H9 (cell line): ENCODE measurements around the gene SLC30A3. TPM values are rescaled to one million over a fixed set of nuclear protein-coding genes. Genes with fewer than 3 reads are reported as not detected.

Source experiments
- DNase-seq: peaks from one replicate; pipeline ENCODE4 v3.0.0-alpha.2; 2017
- H2AFZ ChIP-seq: one replicate; pipeline ENCODE4 v1.6.1; 2013; ENCODE audit warnings: mild to moderate bottlenecking, low read length, control low read depth, moderate library complexity
- H2AK5ac ChIP-seq: 2 replicates; pipeline ENCODE4 v1.6.1; 2013; ENCODE audit warnings: low read length, control low read depth, mixed read lengths; ENCODE audit not compliant: insufficient read length
- H2BK120ac ChIP-seq: one replicate; pipeline ENCODE4 v1.6.1; 2013; ENCODE audit warnings: low read depth, mild to moderate bottlenecking, low read length, control low read depth, inconsistent platforms; ENCODE audit not compliant: poor library complexity, severe bottlenecking
- H2BK12ac ChIP-seq: 2 replicates; pipeline ENCODE4 v1.6.1; 2013; ENCODE audit warnings: low read length, control low read depth, mixed read lengths, low read depth; ENCODE audit not compliant: insufficient read length
- H2BK15ac ChIP-seq: 2 replicates; pipeline ENCODE4 v1.6.1; 2013; ENCODE audit warnings: low read depth, low read length, control low read depth
- H2BK20ac ChIP-seq: one replicate; pipeline ENCODE4 v1.6.1; 2013; ENCODE audit warnings: low read depth, mild to moderate bottlenecking, low read length, control low read depth, inconsistent platforms; ENCODE audit not compliant: poor library complexity, severe bottlenecking
- H2BK5ac ChIP-seq: 2 replicates; pipeline ENCODE4 v1.6.1; 2013; ENCODE audit warnings: low read length, control low read depth, mixed read lengths; ENCODE audit not compliant: insufficient read length
- H3K14ac ChIP-seq: 2 replicates; pipeline ENCODE4 v1.6.1; 2013; ENCODE audit warnings: low read length, control low read depth; ENCODE audit not compliant: insufficient read depth
- H3K18ac ChIP-seq: 2 replicates; pipeline ENCODE4 v1.6.1; 2013; ENCODE audit warnings: low read depth, mild to moderate bottlenecking, mixed read lengths, low read length, control low read depth; ENCODE audit not compliant: insufficient read length
- H3K23ac ChIP-seq: 2 replicates; pipeline ENCODE4 v1.6.1; 2013; ENCODE audit warnings: low read length, control low read depth, mixed read lengths, low read depth; ENCODE audit not compliant: insufficient read length
- H3K23me2 ChIP-seq: 2 replicates; pipeline ENCODE4 v1.6.1; 2013; ENCODE audit warnings: low read depth, mild to moderate bottlenecking, mixed read lengths, low read length, control low read depth; ENCODE audit not compliant: insufficient read length, poor library complexity, severe bottlenecking
- H3K27ac ChIP-seq: 2 replicates; pipeline ENCODE4 v1.5.1; 2013; ENCODE audit warnings: low read length, control low read depth, mixed read lengths, low read depth; ENCODE audit not compliant: insufficient read length
- H3K27me3 ChIP-seq: 2 replicates; pipeline ENCODE4 v1.6.1; 2013; ENCODE audit warnings: low read length, control low read depth, inconsistent platforms; ENCODE audit not compliant: insufficient read depth
- H3K4ac ChIP-seq: 2 replicates; pipeline ENCODE4 v1.6.1; 2013; ENCODE audit warnings: low read depth, mild to moderate bottlenecking, control low read depth, inconsistent platforms, low read length, moderate library complexity
- H3K4me1 ChIP-seq: 2 replicates; pipeline ENCODE4 v1.6.1; 2013; ENCODE audit warnings: low read length, control low read depth, inconsistent platforms; ENCODE audit not compliant: insufficient read depth
- H3K4me2 ChIP-seq: 2 replicates; pipeline ENCODE4 v1.6.1; 2013; ENCODE audit warnings: low read length, control low read depth, mixed read lengths; ENCODE audit not compliant: insufficient read length, insufficient read depth
- H3K56ac ChIP-seq: 2 replicates; pipeline ENCODE4 v1.6.1; 2013; ENCODE audit warnings: low read depth, mild to moderate bottlenecking, mixed read lengths, low read length, control low read depth; ENCODE audit not compliant: insufficient read length
- H3K79me1 ChIP-seq: 2 replicates; pipeline ENCODE4 v1.6.1; 2013; ENCODE audit warnings: low read depth, mild to moderate bottlenecking, moderate library complexity, low read length, control low read depth, inconsistent platforms; ENCODE audit not compliant: insufficient read depth, poor library complexity, severe bottlenecking
- H3K79me2 ChIP-seq: 2 replicates; pipeline ENCODE4 v1.6.1; 2013; ENCODE audit warnings: low read length, control low read depth, inconsistent platforms; ENCODE audit not compliant: insufficient read depth
- H3K9ac ChIP-seq: 2 replicates; pipeline ENCODE4 v1.6.1; 2013; ENCODE audit warnings: low read length, control low read depth, mixed read lengths; ENCODE audit not compliant: insufficient read length; ENCODE audit errors: extremely low read depth
- H3K9me3 ChIP-seq: one replicate; pipeline ENCODE4 v1.6.1; 2013; ENCODE audit warnings: low read depth, low read length, inconsistent platforms; ENCODE audit not compliant: control insufficient read depth
- H3T11ph ChIP-seq: one replicate; pipeline ENCODE4 v1.6.1; 2013; ENCODE audit warnings: mild to moderate bottlenecking, low read length, control low read depth, inconsistent platforms
- H4K20me1 ChIP-seq: one replicate; pipeline ENCODE4 v1.6.1; 2013; ENCODE audit not compliant: control insufficient read depth, insufficient read length, insufficient read depth
- H4K5ac ChIP-seq: 2 replicates; pipeline ENCODE4 v1.6.1; 2013; ENCODE audit warnings: low read depth, mild to moderate bottlenecking, mixed read lengths, low read length, control low read depth; ENCODE audit not compliant: insufficient read length
- H4K8ac ChIP-seq: replicated peaks from 2 replicates; pipeline ENCODE4 v1.6.1; 2013; ENCODE audit warnings: low read length, control low read depth, mixed read lengths, low read depth; ENCODE audit not compliant: insufficient read length
- H4K91ac ChIP-seq: 2 replicates; pipeline ENCODE4 v1.6.1; 2013; ENCODE audit warnings: low read depth, mild to moderate bottlenecking, moderate library complexity, mixed read lengths, low read length, control low read depth; ENCODE audit not compliant: insufficient read length
- H3K27ac Mint-ChIP-seq, 3 experiments: 2 replicates in 2 of 3; 3 replicates in 1 of 3; pipeline ENCODE4 v1.8.0; 2020 to 2021; ENCODE audit warnings: mixed read lengths in 3 of 3, mild to moderate bottlenecking in 1 of 3, moderate library complexity in 1 of 3
- H3K27me3 Mint-ChIP-seq: 2 replicates; pipeline ENCODE4 v1.8.0; 2021; ENCODE audit warnings: low read depth, mild to moderate bottlenecking, moderate library complexity, mixed read lengths
- H3K36me3 Mint-ChIP-seq, 3 experiments: 2 replicates in 2 of 3; 3 replicates in 1 of 3; pipeline ENCODE4 v1.8.0; 2020 to 2021; ENCODE audit warnings: low read depth in 3 of 3, mixed read lengths in 3 of 3; ENCODE audit not compliant: insufficient read depth in 1 of 3
- H3K4me1 Mint-ChIP-seq, 2 experiments: 2 replicates each; pipeline ENCODE4 v1.8.0; 2020; ENCODE audit warnings: mixed read lengths in 2 of 2
- H3K4me3 Mint-ChIP-seq, 2 experiments: 2 replicates in 1 of 2; 3 replicates in 1 of 2; pipeline ENCODE4 v1.8.0; 2020 to 2021; ENCODE audit warnings: mild to moderate bottlenecking in 2 of 2, mixed read lengths in 2 of 2, moderate library complexity in 1 of 2
- H3K9me3 Mint-ChIP-seq, 2 experiments: 2 replicates in 1 of 2; 3 replicates in 1 of 2; pipeline ENCODE4 v1.8.0; 2020; ENCODE audit warnings: mild to moderate bottlenecking in 2 of 2, mixed read lengths in 2 of 2, moderate library complexity in 1 of 2
- CTCF ChIP-seq: fragments of 200-600 bp; sonication (generic); conservative IDR thresholded peaks from 3 replicates; pipeline ENCODE4 v1.8.0; 2021; ENCODE audit warnings: antibody characterized with exemption, mild to moderate bottlenecking
- WGBS: extraction: QIAGEN DNeasy Blood & Tissue Kit; methylation state at CpG from one replicate; pipeline ENCODE4 v1.1.7; 2013; ENCODE audit warnings: missing lambda C conversion rate, low lambda C conversion rate, mixed read lengths; ENCODE audit not compliant: insufficient read length; ENCODE audit errors: extremely low coverage; 5-methylcytosine and 5-hydroxymethylcytosine counted together
- total RNA-seq: library from RNA; stranded (reverse); gene quantifications from 2 replicates; pipeline ENCODE4 v1.2.1, GENCODE V29; 2021

Gene SLC30A3
- total RNA-seq, 1 experiment from 2014 or later = 2.5 TPM

- H3K27me3 ChIP-seq = peaks cover 3% of the 10 kb centered on the region; the same call in 1 of the 2 replicates
- no peak overlapping the region for H3K4me3 Mint-ChIP-seq
- no peak overlapping the region for H3K4ac ChIP-seq
- H2BK12ac ChIP-seq = no peak overlapping the region
- no peak overlapping the region for H2BK20ac ChIP-seq
- peak overlapping the region in 1 of 3 experiments; percentile 5; a peak in 1 of 7 replicates for H3K27ac Mint-ChIP-seq
- H2AFZ ChIP-seq = no peak overlapping the region
- H3K79me1 ChIP-seq = no peaks in the 10 kb centered on the region
- no peaks in the 10 kb centered on the region for H3K9me3 ChIP-seq
- H3K18ac ChIP-seq = no peak overlapping the region
- H2BK120ac ChIP-seq = no peak overlapping the region
- no peak overlapping the region for H3K27ac ChIP-seq
- no peak for DNase-seq
- H3K14ac ChIP-seq = no peak overlapping the region
- H2AK5ac ChIP-seq = no peak overlapping the region
- no peak overlapping the region for H4K91ac ChIP-seq
- no peak overlapping the region for H3T11ph ChIP-seq
- no peak for TF ChIP-seq CTCF
- H3K23me2 ChIP-seq = no peaks in the 10 kb centered on the region
- peaks cover 8 to 14% of the 10 kb centered on the region in 2 experiments for H3K4me1 Mint-ChIP-seq
- no peak overlapping the region for H2BK5ac ChIP-seq
- H3K23ac ChIP-seq = no peak overlapping the region
- no peaks in the 10 kb centered on the region for H4K20me1 ChIP-seq
- H3K79me2 ChIP-seq = no peaks in the 10 kb centered on the region
- no peak overlapping the region for H3K56ac ChIP-seq
- no peak overlapping the region for H2BK15ac ChIP-seq
- no CpG with 5 or more reads among the region's 11 CpGs for WGBS
- H3K4me1 ChIP-seq = no peaks in the 10 kb centered on the region
- peaks cover 0 to 2% of the 10 kb centered on the region in 2 experiments; a peak in 2 of 5 replicates for H3K9me3 Mint-ChIP-seq
- H3K27me3 Mint-ChIP-seq = peaks cover 28% of the 10 kb centered on the region
- no peak overlapping the region for H3K4me2 ChIP-seq
- no peak overlapping the region for H4K5ac ChIP-seq
- no peak overlapping the region for H3K9ac ChIP-seq
- H4K8ac ChIP-seq = no peak overlapping the region
- H3K36me3 Mint-ChIP-seq = no peaks in the 10 kb centered on the region; a peak in 1 of 7 replicates
Observed at GRCh38 chr2:27271631-27272340, 8.9 kb upstream of the SLC30A3 start.
